DMS53 treated with DMSO at 0.1 percent for 48 hours (cell line): ENCODE measurements around the gene SCAF1.

ENCODE experiments used
- DNase-seq: peaks from one replicate; lab custom pipeline; 2025; ENCODE audit not compliant: unreplicated experiment; lab: John Stamatoyannopoulos, UW

Gene SCAF1, protein sequence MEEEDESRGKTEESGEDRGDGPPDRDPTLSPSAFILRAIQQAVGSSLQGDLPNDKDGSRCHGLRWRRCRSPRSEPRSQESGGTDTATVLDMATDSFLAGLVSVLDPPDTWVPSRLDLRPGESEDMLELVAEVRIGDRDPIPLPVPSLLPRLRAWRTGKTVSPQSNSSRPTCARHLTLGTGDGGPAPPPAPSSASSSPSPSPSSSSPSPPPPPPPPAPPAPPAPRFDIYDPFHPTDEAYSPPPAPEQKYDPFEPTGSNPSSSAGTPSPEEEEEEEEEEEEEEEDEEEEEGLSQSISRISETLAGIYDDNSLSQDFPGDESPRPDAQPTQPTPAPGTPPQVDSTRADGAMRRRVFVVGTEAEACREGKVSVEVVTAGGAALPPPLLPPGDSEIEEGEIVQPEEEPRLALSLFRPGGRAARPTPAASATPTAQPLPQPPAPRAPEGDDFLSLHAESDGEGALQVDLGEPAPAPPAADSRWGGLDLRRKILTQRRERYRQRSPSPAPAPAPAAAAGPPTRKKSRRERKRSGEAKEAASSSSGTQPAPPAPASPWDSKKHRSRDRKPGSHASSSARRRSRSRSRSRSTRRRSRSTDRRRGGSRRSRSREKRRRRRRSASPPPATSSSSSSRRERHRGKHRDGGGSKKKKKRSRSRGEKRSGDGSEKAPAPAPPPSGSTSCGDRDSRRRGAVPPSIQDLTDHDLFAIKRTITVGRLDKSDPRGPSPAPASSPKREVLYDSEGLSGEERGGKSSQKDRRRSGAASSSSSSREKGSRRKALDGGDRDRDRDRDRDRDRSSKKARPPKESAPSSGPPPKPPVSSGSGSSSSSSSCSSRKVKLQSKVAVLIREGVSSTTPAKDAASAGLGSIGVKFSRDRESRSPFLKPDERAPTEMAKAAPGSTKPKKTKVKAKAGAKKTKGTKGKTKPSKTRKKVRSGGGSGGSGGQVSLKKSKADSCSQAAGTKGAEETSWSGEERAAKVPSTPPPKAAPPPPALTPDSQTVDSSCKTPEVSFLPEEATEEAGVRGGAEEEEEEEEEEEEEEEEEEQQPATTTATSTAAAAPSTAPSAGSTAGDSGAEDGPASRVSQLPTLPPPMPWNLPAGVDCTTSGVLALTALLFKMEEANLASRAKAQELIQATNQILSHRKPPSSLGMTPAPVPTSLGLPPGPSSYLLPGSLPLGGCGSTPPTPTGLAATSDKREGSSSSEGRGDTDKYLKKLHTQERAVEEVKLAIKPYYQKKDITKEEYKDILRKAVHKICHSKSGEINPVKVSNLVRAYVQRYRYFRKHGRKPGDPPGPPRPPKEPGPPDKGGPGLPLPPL

DNA sequence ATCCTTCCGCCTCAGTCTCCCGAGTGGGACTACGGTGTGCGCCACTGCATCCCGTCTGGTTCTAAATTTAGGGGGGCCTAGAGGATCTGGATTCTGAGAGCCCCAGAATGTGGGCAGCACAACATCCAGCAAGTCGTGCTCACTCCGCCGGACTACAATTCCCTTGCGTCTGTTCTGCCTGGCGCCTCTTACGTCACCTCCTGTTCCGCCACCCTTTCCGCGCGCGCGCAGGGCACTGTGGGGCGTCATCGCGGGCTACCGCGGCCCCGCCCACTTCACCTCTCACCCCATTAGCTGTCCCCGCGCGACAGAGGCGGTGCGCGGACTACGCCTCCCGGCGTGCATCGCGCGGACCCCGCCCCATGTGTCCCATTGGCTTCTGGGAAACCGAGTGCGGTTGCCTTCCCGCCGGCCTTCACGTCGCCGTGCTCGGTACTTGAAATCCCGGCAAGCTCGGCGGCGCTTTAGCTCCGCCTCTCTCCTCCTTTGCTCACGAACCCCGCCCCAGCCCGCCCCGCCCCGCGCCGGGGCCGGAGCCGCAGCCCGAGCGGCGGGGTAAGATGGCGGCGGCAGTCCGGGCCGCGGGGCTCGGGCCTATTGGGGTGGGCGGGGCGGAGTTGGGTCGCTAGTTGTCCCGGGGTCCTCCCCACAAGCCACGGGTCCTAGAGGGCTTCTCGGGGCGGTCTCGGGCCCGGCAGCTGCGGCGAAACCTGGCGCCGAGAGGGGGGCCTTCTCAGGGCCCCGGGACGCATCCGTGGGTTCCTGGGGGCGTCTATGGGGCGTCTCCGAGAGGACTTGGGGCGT, at the start of gene SCAF1:
Gene SCAF1, plus strand, starts transcription at position 522 of the 804 bp plus-strand sequence. CDS start 2,818 bp downstream, outside the sequence.
- DNase-seq: peak; percentile 96

DNA sequence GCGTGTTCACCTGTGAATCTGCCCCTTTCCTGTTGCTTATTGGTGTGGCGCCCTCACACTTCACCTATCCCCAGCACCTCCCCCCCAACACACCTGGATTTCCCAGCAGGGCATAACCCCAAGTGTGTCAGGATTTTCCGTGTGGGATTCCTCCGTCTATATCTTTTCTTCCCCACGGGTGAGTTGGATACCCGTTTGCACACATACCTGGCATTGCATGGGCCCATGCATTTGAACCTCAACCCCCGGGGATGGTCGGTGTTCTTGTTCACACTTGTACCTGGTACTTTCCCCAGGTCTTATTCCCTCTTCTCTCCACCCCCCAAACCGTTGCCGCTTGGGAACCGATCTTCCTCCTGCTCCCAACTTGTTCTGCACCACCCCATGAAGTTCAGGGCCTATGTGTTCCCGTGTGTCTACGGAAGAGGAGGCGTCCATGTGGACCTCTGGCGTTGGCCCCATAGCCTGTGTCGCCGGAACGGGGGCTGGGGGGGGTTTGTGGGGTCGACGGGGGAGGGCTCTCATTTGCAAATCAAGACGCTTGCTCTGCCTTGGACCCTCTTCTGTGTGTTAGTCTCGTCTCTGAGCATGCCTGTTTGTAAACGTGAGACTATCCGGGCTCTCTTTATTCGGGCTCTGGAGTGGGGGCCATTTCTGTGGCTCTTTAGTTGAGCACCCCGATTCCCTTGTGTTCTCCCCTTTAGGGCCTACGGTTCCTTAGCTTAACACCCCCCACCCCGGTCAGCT, 49.4 kb upstream of the SCAF1 start:
- DNase-seq: no peak

DNA sequence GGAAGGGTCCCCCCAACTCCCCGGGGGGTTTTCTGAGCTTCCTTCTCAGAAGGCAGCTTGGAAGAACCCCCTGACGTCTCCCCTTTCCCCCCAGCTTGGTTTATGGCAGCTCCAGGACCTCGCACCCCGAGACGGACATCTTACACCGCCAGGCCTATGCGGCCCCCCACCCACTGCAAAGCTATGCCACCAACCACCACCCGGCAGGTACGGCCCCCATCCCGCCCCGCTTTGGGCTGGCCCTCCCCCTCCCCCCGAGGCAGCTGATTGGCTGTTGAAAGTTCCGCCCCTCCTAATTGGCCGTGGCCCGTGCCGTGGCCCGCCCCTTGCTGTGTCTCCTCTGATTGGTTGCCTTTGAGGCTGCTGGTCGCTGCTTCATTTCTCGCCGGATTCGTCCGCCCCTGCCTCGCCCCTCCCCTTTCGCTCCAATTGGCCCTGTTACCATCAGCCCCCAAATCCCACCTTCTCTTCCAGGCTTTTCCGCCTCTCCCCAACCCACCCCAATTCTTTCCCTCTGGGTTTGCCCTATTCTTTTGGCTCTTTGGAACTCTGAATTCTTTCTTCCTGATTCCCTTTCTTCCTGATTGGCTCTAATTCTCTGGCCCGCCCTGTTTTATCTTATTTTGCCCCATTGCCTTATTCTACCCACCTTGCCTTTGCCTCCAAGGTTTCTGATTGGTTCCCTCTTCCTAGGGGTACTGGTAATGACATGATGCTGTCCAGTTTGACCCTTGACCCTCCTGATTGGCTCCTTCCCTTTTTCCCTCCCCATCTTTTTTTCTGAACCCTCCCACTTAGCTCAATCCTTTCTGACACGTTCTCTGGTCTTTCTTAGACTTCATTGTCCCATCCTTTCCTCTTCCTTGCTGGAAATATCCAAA, 48.5 kb upstream of the SCAF1 start:
- DNase-seq: no peak

DNA sequence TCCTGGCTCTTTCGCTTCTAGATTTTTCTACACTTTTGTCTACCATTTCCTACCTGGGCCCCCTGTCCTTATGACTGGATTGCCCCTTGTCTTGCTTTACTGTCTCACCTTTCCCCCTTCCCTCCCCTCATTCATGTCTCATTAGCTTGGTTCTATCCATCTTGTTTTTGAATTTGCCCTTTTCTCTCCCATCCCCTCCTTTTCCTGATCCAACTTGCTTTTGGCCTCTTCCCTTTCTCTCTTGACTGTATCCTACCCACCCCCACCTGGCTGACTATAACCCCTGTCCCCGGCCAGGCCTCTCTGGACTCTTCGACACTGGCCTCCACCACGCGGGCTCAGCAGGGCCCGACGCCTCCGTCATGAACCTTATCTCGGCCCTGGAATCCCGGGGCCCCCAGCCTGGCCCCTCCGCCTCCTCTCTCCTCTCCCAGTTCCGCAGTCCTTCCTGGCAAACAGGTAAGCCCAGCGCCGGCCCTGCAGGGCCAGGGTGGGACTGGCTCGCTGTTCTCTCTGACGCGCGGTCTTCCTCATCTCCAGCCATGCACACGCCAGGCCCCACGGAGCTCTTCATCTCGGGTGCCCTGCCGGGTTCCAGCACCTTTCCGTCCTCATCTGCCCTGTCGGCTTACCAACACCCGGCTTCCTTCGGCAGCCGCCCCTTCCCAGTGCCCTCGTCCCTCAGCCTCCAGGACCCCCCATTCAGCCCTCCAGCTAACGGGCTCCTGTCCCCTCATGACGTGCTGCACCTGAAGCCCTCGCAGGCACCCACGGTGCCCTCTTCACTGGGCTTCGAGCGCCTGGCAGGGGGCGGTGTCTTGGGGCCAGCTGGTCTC, 47.6 kb upstream of the SCAF1 start:
- no peak for DNase-seq

DNA sequence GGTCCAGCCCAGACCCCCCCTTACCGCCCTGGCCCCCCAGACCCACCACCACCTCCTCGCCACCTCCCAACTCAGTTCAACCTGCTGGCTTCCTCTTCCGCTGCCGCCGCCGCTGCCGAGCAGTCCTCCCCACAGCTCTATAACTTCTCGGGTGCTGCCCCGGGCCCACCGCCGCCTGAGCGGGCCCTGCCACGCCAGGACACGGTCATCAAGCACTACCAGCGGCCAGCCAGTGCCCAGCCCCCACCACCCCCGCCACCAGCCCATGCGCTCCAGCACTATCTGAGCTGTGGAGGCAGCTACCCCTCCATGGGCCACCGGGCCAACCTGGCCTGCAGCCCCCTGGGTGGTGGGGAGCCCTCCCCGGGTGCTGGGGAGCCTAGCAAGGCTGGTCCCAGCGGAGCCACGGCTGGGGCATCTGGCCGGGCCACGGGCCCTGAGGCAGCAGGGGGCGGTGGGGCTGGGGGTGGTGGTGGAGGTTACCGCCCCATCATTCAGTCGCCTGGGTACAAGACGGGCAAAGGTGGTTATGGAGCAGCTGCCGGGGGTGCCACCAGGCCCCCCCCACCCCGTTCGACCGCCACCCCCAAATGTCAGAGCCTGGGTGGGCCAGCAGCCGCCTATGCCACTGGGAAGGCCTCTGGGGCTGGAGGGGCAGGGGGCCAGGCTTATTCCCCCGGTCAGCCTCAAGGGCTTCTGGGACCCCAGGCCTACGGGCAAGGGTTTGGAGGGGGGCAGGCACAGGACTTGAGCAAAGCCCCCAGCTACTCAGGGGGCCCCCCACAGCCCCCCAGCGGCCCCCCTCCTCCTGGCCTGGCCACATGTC, 46.8 kb upstream of the SCAF1 start:
- DNase-seq: no peak

DNA sequence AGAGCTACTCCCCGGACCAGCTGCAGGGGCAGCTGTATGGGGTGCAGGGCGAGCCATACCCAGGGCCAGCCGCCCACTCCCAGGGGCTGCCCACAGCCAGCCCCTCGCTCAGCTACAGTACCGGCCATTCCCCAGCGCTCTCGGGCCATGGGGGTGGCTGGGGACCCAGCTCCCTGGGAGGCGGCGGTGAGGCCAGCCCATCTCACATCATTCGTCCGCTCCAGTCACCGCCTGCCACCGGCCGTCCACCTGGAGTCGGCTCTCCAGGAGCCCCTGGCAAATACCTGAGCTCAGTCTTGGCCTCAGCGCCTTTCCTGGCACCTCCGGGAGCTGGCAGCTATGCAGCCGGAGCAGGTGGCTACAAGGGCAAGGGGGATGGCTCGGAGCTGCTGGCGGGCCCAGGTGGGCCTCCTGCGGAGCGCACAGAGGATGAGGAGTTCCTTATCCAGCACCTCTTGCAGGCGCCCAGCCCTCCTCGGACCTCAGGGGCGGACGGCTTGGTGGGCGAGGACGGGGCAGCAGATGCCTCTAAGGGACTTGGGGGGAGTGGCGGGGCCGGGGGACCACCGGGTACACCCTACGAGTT, 46.1 kb upstream of the SCAF1 start:
- no peak for DNase-seq

DNA sequence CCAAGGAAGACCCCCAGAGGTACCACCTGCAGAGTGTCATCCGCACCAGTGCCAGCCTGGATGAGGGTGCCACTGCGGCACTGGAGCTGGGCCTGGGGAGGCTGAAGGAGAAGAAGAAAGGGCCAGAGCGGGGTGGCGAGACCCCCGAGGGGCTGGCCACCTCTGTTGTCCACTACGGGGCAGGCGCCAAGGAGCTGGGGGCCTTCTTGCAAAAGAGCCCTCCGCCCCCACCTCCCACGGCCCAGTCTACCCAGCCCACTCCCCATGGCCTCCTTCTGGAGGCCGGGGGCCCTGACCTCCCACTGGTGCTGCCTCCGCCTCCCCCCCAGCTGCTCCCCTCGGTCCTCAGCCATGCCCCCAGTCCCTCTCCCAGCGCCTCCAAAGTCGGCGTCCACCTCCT, 45.6 kb upstream of the SCAF1 start:
- DNase-seq: no peak

DNA sequence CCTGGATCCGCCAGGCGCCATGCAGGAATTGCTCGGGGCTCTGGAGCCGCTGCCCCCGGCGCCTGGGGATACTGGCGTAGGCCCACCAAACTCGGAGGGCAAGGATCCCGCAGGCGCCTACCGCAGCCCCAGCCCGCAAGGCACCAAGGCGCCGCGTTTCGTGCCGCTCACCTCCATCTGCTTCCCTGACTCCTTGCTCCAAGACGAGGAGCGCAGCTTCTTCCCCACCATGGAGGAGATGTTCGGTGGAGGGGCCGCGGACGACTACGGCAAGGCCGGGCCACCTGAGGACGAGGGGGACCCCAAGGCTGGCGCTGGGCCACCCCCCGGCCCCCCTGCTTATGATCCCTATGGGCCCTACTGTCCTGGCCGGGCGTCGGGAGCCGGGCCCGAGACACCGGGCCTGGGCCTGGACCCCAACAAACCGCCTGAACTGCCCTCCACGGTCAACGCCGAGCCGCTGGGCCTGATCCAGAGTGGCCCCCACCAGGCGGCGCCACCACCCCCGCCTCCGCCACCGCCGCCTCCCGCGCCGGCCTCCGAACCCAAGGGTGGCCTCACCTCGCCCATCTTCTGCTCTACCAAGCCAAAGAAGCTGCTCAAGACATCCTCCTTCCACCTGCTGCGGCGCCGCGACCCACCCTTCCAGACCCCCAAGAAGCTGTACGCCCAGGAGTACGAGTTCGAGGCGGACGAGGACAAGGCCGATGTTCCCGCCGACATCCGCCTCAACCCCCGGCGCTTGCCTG, 44.9 kb upstream of the SCAF1 start:
- DNase-seq: no peak

DNA sequence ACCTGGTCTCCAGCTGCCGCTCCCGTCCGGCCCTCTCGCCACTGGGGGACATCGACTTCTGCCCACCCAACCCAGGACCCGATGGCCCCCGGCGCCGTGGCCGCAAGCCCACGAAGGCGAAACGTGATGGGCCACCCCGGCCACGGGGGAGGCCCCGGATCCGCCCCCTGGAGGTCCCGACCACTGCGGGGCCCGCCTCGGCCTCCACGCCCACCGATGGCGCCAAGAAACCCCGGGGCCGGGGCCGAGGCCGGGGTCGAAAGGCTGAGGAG, 44.4 kb upstream of the SCAF1 start:
- no peak for DNase-seq

DNA sequence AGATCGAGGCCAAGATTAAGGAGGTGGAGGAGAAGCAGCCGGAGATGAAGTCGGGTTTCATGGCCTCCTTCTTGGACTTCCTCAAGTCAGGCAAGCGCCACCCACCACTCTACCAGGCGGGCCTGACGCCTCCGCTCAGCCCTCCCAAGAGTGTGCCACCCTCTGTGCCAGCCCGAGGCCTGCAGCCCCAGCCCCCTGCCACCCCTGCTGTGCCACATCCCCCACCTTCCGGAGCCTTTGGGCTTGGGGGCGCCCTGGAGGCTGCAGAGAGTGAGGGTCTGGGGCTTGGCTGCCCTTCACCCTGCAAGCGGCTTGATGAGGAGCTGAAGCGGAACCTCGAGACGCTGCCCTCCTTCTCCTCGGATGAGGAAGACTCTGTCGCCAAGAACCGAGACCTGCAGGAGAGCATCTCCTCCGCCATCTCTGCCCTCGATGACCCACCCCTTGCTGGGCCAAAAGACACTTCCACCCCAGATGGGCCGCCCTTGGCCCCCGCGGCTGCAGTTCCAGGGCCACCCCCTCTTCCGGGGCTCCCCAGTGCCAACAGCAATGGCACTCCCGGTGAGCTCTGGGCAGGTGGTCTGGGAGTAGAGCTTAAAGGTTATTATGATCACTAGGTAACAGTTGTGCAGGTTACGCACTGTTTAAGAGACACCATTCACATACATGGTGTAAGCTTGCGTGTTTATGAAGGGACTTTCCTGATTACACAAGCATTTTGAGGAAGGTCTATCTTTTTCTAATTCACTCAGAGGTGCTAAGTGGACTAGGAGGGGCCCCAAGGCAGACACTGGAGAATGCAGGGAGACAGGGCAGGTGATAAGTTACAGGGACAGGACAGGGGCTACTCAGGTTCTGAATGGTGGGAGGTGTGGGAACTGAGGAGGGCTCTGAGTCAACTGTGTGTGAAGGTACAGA, 42.4 kb upstream of the SCAF1 start:
- DNase-seq: no peak

DNA sequence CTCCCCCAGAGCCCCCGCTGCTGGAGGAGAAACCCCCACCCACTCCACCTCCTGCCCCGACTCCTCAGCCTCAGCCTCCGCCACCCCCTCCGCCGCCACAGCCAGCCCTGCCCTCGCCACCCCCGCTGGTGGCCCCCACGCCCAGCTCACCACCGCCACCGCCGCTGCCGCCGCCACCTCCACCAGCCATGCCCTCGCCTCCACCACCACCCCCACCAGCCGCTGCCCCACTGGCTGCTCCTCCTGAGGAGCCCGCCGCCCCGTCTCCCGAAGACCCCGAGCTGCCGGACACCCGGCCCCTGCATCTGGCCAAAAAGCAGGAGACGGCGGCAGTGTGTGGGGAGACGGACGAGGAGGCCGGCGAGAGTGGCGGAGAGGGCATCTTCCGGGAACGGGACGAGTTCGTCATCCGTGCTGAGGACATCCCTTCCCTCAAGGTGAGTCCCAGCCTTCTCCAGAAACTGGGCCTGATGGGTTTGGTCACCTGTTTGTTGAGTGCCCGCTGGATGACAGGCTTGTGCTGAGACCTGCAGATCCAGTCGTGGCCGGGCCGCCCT, 40.4 kb upstream of the SCAF1 start:
- DNase-seq: no peak

DNA sequence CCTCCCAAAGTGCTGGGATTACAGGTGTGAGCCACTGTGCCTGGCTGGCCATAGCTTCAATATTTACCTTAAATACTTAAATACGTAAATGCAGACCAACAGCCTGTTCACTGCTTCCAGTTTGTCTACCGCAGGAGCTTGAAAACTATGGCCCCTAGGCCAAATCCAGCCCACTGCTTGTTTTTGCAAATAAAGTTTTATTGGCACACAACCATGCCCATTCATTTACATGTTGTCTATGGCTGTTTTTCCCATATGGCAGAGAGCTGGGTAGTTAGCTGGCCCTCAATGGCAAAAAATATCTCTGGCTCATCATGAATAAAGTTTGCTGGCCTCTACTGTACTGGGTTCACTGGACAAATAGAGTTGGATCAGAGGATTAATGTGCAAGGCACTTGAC, 39.2 kb upstream of the SCAF1 start:
- no peak for DNase-seq

DNA sequence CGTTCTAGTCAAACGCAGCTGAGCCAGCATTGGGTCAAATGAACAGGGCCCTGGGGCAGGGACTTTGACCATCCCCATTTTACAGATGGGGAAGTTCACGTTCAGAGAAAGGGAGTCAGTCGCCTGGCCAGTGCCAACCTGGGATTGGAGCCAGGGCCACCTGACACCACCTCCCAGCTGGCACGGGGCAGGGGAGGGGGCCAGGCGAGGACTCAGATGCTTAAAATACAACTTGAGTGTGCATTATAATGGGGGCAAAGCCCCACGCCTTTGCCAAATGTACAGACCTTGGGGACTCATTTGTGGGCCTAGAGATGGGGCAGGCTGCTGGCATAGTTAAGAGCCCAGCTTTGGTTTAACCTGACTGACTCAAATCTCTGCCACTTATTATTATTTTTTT, 36.4 kb upstream of the SCAF1 start:
- no peak for DNase-seq

DNA sequence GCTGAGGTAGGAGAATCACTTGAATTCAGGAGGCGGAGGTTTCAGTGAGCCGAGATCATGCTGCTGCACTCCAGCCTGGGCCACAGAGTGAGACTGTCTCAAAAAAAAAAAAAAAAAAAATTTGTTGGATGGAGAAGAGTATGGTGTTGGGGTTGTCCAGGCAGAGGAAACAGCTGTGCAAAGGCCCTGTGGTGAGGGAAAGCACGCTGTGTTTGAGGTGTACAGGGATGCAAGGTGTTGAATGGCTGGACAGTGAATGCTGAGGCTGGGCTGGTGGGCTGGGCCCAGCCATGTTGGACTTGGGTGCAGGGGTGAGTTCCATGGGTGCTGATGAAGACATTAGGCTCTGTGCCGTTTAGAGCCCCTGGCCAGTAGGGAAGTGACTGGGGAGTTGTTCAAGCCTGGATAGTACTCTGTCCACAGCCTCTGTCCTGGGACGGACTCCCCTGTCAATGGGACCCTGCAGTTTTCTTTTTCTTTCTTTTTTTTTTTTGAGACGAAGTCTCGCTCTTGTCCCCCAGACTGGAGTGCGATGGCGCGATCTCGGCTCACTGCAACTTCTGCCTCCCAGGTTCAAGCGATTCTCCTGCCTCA, 32.4 kb upstream of the SCAF1 start:
- no peak for DNase-seq
